ENCODE data around the gene KLHL40.

Gene KLHL40

DNA sequence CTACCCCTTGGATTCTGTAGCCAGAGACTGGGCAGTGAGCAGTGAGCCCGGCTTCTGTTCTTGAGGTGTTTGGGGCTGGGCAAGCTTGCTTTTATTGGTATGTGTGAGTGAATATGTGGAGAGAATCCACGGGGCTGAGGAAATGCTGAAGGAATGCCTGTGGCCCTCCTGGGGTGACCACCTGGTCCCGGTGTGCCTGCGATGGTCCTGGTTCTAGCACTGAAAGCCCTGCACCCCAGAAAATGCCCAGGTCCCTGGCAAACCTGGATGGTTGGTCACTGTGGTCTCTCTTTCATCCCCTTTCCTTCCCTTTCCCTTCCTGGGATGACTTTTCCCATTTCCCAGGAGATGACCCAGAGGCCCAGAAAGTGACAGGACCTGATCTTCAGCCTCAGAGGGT, 27.7 kb upstream of the KLHL40 start:
- DNase-seq, result no peak

GRCh38 chr3:42658091-42658770, 27.1 kb upstream of the KLHL40 start:
- DNase-seq, result no peak

DNA sequence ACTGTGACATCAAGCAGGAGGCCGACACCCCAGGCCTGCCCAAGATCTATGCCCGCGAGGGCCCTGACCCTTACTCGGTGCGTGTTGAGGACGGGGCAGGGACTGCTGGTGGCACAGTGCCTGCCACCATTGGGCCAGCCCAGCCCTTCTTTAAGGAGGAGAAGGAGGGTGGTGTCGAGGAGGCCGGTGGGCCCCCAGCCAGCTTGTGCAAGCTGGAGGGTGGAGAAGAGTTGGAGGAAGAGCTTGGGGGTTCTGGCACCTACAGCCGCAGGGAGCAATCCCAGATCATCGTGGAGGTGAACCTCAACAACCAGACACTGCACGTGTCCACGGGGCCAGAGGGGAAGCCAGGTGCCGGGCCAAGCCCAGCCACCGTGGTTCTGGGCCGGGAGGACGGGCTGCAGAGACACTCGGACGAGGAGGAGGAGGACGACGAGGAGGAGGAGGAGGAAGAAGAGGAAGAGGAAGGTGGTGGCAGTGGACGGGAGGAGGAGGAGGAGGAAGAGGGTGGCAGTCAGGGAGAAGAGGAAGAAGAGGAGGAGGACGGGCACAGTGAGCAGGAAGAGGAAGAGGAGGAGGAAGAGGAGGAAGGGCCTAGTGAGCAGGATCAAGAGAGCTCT, 26.5 kb upstream of the KLHL40 start:
- DNase-seq, result no peak

DNA sequence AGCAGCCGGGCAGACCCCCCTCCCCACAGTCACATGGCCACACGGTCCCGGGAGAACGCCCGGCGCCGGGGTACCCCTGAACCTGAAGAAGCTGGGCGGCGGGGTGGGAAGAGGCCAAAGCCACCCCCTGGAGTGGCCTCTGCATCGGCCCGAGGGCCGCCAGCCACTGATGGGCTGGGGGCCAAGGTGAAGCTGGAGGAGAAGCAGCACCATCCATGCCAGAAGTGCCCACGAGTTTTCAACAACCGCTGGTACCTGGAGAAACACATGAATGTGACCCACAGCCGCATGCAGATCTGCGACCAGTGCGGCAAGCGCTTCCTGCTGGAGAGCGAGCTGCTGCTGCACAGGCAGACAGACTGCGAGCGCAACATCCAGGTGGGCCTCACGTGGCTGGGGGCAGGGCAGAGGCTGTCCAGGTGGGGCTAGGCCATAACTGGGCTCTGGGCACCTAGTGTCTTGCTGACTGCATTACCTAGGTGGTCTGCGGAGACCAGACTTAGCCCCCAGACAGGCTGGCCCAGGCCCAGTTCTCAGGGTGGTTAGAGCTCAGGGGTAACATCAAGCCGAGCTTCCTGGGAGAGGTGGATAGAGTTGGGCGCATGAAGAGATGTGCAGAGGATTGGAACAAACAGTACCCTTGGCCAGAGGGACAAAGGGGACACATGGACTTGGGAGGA, 25.7 kb upstream of the KLHL40 start:
- DNase-seq, result no peak

DNA sequence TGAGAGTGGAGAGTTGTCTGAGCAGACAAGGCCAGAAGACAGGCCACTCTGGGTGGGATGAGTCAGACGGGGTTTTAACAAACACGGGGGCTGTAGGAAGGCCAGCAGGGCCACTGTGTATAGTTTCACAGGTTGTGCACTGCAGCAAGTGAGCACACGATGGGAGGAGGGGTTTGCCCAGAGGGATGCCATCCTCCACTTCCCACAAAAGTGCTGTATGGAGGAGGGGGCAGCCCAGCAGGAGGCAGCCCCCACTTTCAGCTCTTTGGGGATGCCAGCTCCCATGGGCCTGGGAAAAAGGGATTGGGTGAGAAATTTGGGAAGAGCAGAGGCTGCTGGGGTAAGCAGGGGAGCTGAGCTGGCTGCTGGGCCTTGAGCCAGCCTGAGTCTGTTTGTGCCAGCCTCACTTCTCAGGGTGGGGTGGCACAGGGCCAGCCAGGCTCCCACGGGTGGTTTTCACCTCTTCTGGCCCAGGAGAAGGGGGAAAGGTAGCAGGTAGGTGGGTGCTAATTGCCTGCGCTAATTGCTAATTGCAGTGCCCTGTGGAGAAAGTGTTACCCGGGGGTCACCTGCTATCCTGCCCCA, 25.1 kb upstream of the KLHL40 start:
- no peak for DNase-seq

GRCh38 chr3:42660898-42661297, 24.4 kb upstream of the KLHL40 start:
- DNase-seq, result no peak

DNA sequence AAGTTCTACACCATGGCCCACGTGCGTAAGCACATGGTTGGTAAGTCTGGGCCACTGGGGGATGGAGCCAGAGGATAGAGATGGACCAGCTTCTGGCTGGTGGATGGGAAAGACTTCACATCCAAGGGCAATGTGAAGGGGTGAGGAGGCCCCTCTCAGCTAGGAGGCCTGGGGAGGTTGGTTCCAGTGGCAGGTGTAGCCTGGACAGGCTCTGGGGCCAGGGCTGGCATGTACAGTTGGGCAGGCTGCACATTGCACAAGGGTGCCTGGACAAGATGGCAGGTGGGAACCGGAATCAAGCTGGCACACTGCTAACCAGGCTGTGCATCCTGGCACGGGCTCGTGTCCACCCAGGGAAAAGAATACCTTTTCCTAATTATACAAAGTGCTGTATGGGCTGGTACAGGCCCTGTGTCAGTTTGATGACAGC, 23.7 kb upstream of the KLHL40 start:
- DNase-seq, result no peak

DNA sequence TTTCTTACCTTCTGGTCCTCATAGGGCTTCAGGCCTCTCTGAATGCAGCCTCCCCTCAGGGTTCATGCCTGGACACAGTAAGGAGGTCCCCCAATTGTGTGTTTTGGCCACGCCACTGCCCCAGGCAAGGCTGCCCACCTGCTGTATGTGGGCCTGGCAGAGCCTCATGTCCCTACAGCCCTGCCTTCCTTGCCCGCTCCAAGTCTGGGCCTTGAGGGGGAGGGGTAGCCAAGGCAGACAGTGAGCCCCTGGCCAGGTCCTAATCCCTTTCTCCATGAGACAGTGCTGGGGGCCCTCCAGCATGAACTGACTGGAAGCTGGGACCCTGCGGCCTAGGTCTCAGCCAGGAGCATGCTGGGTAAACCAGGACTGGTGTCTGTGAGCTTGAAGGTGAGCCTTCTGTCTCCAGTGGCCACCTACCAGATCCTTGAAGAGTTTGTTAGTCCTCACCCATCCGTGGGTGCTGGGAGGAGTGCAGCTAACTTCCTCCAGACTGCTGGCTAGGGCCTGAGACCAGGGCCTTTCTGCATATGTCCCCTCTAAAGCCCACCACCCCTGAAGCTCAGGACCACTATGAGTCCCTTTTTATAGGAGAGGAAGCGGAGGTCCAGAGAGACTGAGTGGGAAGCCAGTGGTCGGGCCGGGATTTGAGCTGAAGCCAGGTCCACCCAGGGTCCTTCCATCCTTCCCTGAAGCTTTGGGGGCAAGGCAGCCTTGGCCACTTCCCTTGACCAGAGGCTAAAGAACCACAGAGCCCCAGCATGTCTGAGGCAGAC, 23.1 kb upstream of the KLHL40 start:
- no peak for DNase-seq

DNA sequence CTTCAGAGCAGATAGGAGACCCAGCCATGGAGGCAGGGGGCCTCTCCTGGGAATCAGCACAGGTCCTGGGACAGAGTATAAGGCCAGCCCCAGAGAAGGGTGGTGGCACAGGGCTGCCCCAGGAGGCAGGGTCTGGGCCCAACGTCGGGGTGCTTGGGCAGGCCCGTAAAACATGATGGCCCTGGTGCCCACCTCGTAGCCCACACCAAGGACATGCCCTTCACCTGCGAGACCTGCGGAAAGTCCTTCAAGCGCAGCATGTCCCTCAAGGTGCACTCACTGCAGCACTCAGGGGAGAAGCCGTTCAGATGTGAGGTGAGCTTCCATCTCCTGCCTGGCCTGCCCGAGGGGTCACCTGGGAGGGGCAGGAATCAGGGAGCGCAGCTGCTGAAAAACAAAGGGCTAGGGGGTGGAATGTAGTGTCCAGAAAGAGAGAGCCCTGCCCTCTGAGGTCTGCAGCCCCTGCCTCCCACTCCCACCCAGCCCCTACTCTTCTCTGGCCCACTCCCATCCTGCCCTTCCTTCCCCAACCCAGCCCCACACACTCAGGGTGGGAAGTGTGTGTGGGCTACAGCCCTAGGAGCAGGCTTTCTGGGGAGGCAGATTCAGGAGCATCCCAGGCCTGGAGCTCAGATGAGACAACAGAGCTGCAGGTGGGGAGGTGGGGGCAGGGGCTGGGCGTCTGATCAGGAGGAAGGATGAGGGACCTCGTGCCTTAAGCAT, 22.4 kb upstream of the KLHL40 start:
- no peak for DNase-seq

DNA sequence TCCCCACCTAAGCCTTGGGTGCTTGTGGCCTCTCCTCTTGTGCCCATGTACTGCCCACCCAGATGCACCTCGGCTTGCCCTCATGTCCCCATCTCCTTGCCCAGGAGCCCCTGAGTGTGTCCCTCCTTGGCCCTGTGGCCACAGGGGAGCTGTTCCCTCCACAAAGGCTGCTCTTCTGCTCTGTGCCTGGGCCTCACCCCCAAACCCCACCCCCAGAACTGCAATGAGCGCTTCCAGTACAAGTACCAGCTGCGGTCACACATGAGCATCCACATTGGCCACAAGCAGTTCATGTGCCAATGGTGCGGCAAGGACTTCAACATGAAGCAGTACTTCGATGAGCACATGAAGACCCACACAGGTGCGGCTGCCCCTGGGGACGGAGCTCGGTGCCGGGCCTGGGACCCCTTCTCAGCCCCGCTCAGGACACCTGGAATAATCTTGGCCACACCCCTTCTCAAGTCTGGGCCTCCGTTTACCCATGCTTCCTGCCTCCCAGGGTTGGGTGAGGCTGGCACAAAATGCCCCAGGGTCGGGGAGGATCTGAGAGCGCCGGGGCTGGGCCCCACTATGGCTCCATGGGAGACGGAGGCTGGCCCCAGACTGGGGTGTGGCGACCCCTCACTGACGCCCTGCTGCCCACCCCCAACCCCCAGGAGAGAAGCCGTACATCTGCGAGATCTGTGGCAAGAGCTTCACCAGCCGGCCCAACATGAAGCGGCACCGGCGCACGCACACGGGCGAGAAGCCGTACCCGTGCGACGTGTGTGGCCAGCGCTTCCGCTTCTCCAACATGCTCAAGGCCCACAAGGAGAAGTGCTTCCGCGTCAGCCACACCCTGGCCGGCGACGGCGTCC, 21.5 kb upstream of the KLHL40 start:
- no peak for DNase-seq

GRCh38 chr3:42664438-42664803, 20.9 kb upstream of the KLHL40 start:
- no peak for DNase-seq

DNA sequence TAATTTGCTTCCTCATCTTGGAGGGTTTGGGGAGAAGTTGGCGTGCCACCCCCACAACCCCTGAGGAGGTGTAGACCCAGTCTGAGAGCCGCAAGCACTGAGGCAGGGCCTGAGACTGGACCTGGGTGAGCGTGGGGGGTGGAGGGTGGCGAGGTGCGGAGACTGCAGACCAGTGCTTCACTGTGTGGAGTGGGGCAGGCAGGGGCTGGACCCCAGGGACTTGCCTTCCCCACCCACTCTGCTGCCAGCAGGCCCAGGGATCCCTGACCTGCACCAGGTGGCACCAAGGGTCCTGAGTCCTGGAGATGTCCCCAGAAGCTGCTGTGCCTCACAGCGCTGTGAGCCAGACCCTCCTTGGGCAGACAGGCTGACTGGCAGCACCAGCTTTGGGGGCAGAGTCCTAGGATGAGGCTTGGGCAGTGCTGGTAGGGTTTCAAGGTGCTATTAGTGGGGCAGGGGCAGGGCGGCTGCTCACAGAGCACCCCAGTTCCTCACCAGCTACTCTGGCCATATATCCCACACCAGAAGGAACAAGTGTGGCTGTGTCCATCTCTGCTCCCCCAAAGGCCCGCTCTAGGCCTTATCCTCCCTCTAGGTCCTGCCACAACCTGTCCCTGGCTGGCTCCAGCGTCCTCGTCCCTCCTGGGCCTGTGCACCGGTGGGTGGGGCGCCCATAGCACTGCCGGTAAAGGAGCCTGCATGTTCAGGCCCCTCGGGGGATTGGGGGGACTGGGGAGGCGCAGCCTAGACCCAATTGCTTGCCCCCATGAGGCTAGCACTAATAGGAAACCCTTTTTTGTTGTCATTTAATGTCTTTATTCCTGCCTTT, 20.1 kb upstream of the KLHL40 start:
- no peak for DNase-seq

DNA sequence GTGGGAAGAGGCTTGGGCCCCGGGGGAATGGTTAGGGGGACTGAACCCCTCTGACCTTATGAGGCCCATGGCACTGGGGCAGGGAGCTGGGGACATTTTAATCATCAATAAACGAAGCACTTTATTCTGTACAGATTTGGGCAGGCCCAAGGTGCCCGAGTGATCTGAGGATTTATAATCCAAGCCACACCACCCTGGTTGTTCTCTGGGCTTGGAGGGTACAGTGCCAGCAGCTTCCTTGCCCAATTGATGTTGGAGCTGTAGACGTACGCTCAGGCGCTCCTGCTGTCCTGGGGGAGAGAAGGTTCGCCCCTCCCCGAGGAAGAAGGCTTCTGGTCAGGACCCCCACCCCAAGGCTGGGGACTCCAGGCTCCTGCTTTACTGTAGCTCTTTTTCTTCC, 19.3 kb upstream of the KLHL40 start:
- no peak for DNase-seq

- no peak for DNase-seq
Observed at GRCh38 chr3:42666577-42666998, 18.7 kb upstream of the KLHL40 start.

- no peak for DNase-seq
Observed at GRCh38 chr3:42667096-42667522, 18.2 kb upstream of the KLHL40 start.

- no peak for DNase-seq
Observed at GRCh38 chr3:42667523-42668412, 17.6 kb upstream of the KLHL40 start.

DNA sequence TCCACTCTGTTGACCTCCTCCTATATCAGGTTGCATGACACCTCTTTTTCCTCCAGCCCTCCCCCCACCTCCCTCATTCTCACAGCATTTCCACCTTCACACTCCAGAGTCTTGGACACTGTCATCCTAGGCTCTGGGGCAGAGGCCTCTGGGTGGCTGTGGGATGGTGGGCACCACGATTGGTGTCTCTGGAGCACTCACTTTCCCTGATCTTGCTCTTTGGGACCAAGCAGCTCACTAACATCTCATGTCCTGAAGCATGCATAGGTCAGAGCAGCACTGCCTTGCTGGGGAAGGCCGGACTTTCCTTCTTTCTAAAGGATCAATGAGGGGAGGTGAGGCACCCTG, 16.9 kb upstream of the KLHL40 start:
- no peak for DNase-seq

- no peak for DNase-seq
Observed at GRCh38 chr3:42668793-42669217, 16.5 kb upstream of the KLHL40 start.

- DNase-seq, result no peak
Observed at GRCh38 chr3:42670051-42670576, 15.2 kb upstream of the KLHL40 start.
